HepG2 (cell line): ENCODE data around the gene MRPL28. TPM values are rescaled to one million over a fixed set of nuclear protein-coding genes. Genes with fewer than 3 reads are reported as not detected.

Source experiments
- ASH2L ChIP-seq: fragments of 300-600, 200-600 bp; sonication (generic); IDR thresholded peaks from 2 replicates; pipeline ENCODE4 v1.7.0; 2017; ENCODE audit warnings: low read depth, mild to moderate bottlenecking, moderate library complexity, mixed read lengths, low read length; ENCODE audit not compliant: insufficient read length
- MED8 ChIP-seq: sonication (generic); formaldehyde crosslinking; IDR thresholded peaks from 2 replicates; pipeline ENCODE4 v1.8.1; 2023; ENCODE audit warnings: mild to moderate bottlenecking, missing genetic modification reagents; ENCODE audit not compliant: insufficient replicate concordance
- NAIF1 ChIP-seq: sonication (generic); formaldehyde crosslinking; IDR thresholded peaks from 2 replicates; pipeline ENCODE4 v1.5.0; 2020; ENCODE audit warnings: mild to moderate bottlenecking, missing genetic modification reagents, borderline replicate concordance
- SMYD3 ChIP-seq: sonication (generic); formaldehyde crosslinking; IDR thresholded peaks from 2 replicates; pipeline ENCODE4 v1.8.1; 2023; ENCODE audit warnings: mild to moderate bottlenecking, missing genetic modification reagents
- TBX3 ChIP-seq: fragments of 450-650 bp; IDR thresholded peaks from 2 replicates; pipeline ENCODE4 v1.6.1; 2017; ENCODE audit warnings: antibody characterized with exemption, mild to moderate bottlenecking, inconsistent platforms, borderline replicate concordance
- ZBTB40 ChIP-seq, 2 experiments: fragments of 450-650 bp in 1 of 2; sonication (generic) in 1 of 2; formaldehyde crosslinking in 1 of 2; IDR thresholded peaks; 2 replicates each; pipeline versions ENCODE4 v1.6.1 to v1.8.0; 2016 to 2022; ENCODE audit warnings: antibody characterized with exemption in 1 of 2, mild to moderate bottlenecking in 1 of 2, missing genetic modification reagents in 1 of 2
- ZGPAT ChIP-seq: IDR thresholded peaks from 2 replicates; pipeline ENCODE4 v1.6.1; 2016; ENCODE audit warnings: mild to moderate bottlenecking
- ZNF17 ChIP-seq: sonication (generic); formaldehyde crosslinking; IDR thresholded peaks from 2 replicates; pipeline ENCODE4 v1.5.0; 2020; ENCODE audit warnings: mild to moderate bottlenecking, missing genetic modification reagents
- ZNF253 ChIP-seq: sonication (generic); formaldehyde crosslinking; IDR thresholded peaks from 2 replicates; pipeline ENCODE4 v1.8.0; 2022; ENCODE audit warnings: mild to moderate bottlenecking, missing genetic modification reagents, borderline replicate concordance
- ZNF615 ChIP-seq: sonication (generic); formaldehyde crosslinking; IDR thresholded peaks from 2 replicates; pipeline ENCODE4 v1.5.0; 2020; ENCODE audit warnings: mild to moderate bottlenecking, missing genetic modification reagents, borderline replicate concordance
- ZNF687 ChIP-seq: sonication (generic); formaldehyde crosslinking; IDR thresholded peaks from 2 replicates; pipeline ENCODE4 v1.5.1; 2020; ENCODE audit warnings: mild to moderate bottlenecking, missing genetic modification reagents, moderate library complexity
- polyA plus RNA-seq, 8 experiments: library from polyadenylated mRNA; depleted of rRNA in 3 of 8; stranded (reverse) in 7 of 8; unstranded in 1 of 8; fragments of >200 nt; fragmentation: Illumina TruSeq in 4 of 8; extraction: Trizol in 4 of 8; gene quantifications; 2 replicates each; pipeline versions ENCODE4 v1.2.1 to v1.2.3, GENCODE V29; 2011 to 2016; ENCODE audit warnings: low read depth in 4 of 8, missing spikeins in 1 of 8, mixed read lengths in 1 of 8; ENCODE audit not compliant: insufficient read depth in 1 of 8
- total RNA-seq, 5 experiments: library from RNA; depleted of rRNA; stranded (reverse); fragments of >200 nt; fragmentation: Illumina TruSeq; extraction: Trizol; gene quantifications; 2 replicates each; pipeline ENCODE4 v1.2.3, GENCODE V29; 2016; ENCODE audit warnings: low read depth in 1 of 5

The MRPL28 gene
- total and polyA plus RNA-seq, 2 of the 13 experiments (the other 11 are each of a cell fraction or from before 2014, with no cell fraction given) = 114 to 135 TPM

- TF ChIP-seq ZBTB40 (IDR thresholded peaks at IDR 0.05) (no peak), ZBTB40 (CRISPR knock-in tag; IDR thresholded peaks at IDR 0.05) (peak; percentile 52), ASH2L (no peak), ZNF17 (CRISPR knock-in tag) (no peak), SMYD3 (CRISPR knock-in tag) (no peak), ZNF687 (CRISPR knock-in tag) (peak; percentile 97), NAIF1 (CRISPR knock-in tag) (no peak), ZGPAT (CRISPR knock-in tag) (peak; percentile 63; the same call in 1 of the 2 replicates), TBX3 (no peak), ZNF253 (CRISPR knock-in tag) (no peak; the same call in 1 of the 2 replicates), MED8 (CRISPR knock-in tag) (peak; percentile 51), ZNF615 (CRISPR knock-in tag) (no peak)
Observed at GRCh38 chr16:359067-359763, 11.1 kb downstream of the MRPL28 start (continued).
